Measurements from ENCODE around the gene CDCA8. TPM values are rescaled to one million over a fixed set of nuclear protein-coding genes. Genes with fewer than 3 reads are reported as not detected.

CDCA8 gene
- polyA plus RNA-seq, 1 donor (not counting 4 experiments of a cell fraction or from before 2014, with no cell fraction given) = 15.1 TPM

DNA sequence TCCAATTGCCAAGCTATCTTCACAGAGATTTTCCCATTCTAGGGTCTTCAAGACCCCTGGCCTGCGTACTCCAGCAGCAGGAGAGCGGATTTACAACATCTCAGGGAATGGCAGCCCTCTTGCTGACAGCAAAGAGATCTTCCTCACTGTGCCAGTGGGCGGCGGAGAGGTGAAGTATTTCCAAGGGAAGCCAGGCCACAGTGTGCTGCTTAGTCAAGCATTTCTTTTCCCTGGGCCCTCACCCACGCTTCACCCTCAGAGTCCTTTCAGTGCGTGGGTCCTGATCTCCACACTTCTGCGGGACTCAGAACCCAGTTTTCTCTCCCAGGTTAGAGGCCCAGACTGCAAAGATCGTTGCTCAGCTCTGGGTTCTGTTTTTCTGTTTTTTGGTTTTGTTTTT, 13.1 kb downstream of the CDCA8 start:
- no peak for DNase-seq (ENCODE audit: low read depth, low spot score)
- no peak for FAIRE-seq
- H3K9ac ChIP-seq (ENCODE audit: control insufficient read depth, extremely low read depth, insufficient read depth, low read length) = no peak overlapping the region
- no peak overlapping the region for H3K4me2 ChIP-seq (ENCODE audit: control insufficient read depth, extremely low read depth, insufficient read depth, low read depth, low read length)
- no peaks in the 10 kb centered on the region for H3K79me2 ChIP-seq (ENCODE audit: control insufficient read depth, insufficient read depth, low read length)
- no peaks in the 10 kb centered on the region for H3K4me1 ChIP-seq (ENCODE audit: control insufficient read depth, extremely low read depth, insufficient read depth, low read length)
- no peak overlapping the region for H3K4me3 ChIP-seq (ENCODE audit: control insufficient read depth in 2 of 3, extremely low read depth in 1 of 3, insufficient read depth in 2 of 3, low read depth in 1 of 3, low read length in 3 of 3)
- no peaks in the 10 kb centered on the region for H3K9me1 ChIP-seq (ENCODE audit: control insufficient read depth, extremely low read depth, insufficient read depth, low read length)
- no peak for TF ChIP-seq EZH2 (IDR thresholded peaks at IDR 0.05; ENCODE audit: low read length)
- TF ChIP-seq CTCF (optimal IDR thresholded peaks at IDR 0.05 in 1 of 3, IDR thresholded peaks at IDR 0.05 in 1 of 3, conservative IDR thresholded peaks at IDR 0.05 in 1 of 3; ENCODE audit: extremely low read depth in 1 of 3, insufficient read depth in 2 of 3, low read length in 3 of 3) = no peak
- H3K9me3 ChIP-seq (ENCODE audit: control insufficient read depth, low read depth, low read length) = no peaks in the 10 kb centered on the region
- H4K20me1 ChIP-seq (ENCODE audit: control insufficient read depth, extremely low read depth, insufficient read depth, low read length) = no peaks in the 10 kb centered on the region
- no peak overlapping the region for H3K27ac ChIP-seq (ENCODE audit: control insufficient read depth, insufficient read depth, low read length)
- peaks cover 8 to 30% of the 10 kb centered on the region in 2 experiments for H3K36me3 ChIP-seq (ENCODE audit: control insufficient read depth in 2 of 2, extremely low read depth in 1 of 2, insufficient read depth in 2 of 2, low read length in 2 of 2)
- H3K27me3 ChIP-seq (ENCODE audit: control insufficient read depth, extremely low read depth, insufficient read depth, low read length) = no peaks in the 10 kb centered on the region
- H2AFZ ChIP-seq (ENCODE audit: control insufficient read depth, low read length) = no peak overlapping the region
- dilution Hi-C loops (cut with MboI; ENCODE audit: extremely low pct_ligation_motif_present, low sequenced_read_pairs) = no loop called here

DNA sequence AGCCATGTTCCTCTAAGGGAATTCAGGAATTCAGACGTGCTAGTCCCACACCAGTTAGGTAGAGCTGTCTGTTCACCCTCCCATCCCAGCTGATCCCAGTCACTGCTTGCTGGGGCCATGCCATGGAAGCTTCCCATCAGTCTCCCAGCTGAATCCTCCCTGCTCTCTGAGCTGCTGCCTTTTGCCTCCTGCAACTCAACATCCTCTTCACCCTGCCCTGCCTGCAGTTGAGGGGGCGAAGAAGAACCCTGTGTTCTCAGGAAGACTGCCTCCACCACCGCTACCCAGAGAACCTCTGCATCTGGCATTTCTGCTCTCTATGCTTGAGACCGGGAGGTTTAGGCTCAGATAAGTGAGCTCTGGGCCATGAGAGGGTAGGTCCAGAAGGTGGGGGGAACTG, 16.2 kb downstream of the CDCA8 start:
- H3K4me1 ChIP-seq (ENCODE audit: control insufficient read depth, extremely low read depth, insufficient read depth, low read length) = no peaks in the 10 kb centered on the region
- TF ChIP-seq EZH2 (IDR thresholded peaks at IDR 0.05; ENCODE audit: low read length) (no peak), CTCF (optimal IDR thresholded peaks at IDR 0.05 in 1 of 3, IDR thresholded peaks at IDR 0.05 in 1 of 3, conservative IDR thresholded peaks at IDR 0.05 in 1 of 3; ENCODE audit: extremely low read depth in 1 of 3, insufficient read depth in 2 of 3, low read length in 3 of 3) (no peak)
- dilution Hi-C loops (cut with MboI; ENCODE audit: extremely low pct_ligation_motif_present, low sequenced_read_pairs) = no loop called here
- no peak overlapping the region for H3K9ac ChIP-seq (ENCODE audit: control insufficient read depth, extremely low read depth, insufficient read depth, low read length)
- no peak overlapping the region for H3K4me3 ChIP-seq (ENCODE audit: control insufficient read depth in 2 of 3, extremely low read depth in 1 of 3, insufficient read depth in 2 of 3, low read depth in 1 of 3, low read length in 3 of 3)
- no peaks in the 10 kb centered on the region for H3K9me1 ChIP-seq (ENCODE audit: control insufficient read depth, extremely low read depth, insufficient read depth, low read length)
- H3K79me2 ChIP-seq (ENCODE audit: control insufficient read depth, insufficient read depth, low read length) = no peaks in the 10 kb centered on the region
- no peak overlapping the region for H3K27ac ChIP-seq (ENCODE audit: control insufficient read depth, insufficient read depth, low read length)
- H3K36me3 ChIP-seq (ENCODE audit: control insufficient read depth in 2 of 2, extremely low read depth in 1 of 2, insufficient read depth in 2 of 2, low read length in 2 of 2) = peaks cover 6 to 18% of the 10 kb centered on the region in 2 experiments
- no peak overlapping the region for H2AFZ ChIP-seq (ENCODE audit: control insufficient read depth, low read length)
- H3K9me3 ChIP-seq (ENCODE audit: control insufficient read depth, low read depth, low read length) = no peaks in the 10 kb centered on the region
- DNase-seq (ENCODE audit: low read depth, low spot score) (no peak), FAIRE-seq (no peak)
- H4K20me1 ChIP-seq (ENCODE audit: control insufficient read depth, extremely low read depth, insufficient read depth, low read length) = no peaks in the 10 kb centered on the region
- H3K4me2 ChIP-seq (ENCODE audit: control insufficient read depth, extremely low read depth, insufficient read depth, low read depth, low read length) = no peak overlapping the region
- H3K27me3 ChIP-seq (ENCODE audit: control insufficient read depth, extremely low read depth, insufficient read depth, low read length) = no peaks in the 10 kb centered on the region

All from keratinocyte (primary cell).